Gastrocnemius medialis (tissue), 4 donors: Measurements from ENCODE around the gene EWSR1. TPM values are rescaled to one million over a fixed set of nuclear protein-coding genes. Genes with fewer than 3 reads are reported as not detected.

Experiments
- ATAC-seq, 2 donors: fragments of 150-250 bp; one replicate each; pipeline ENCODE4 v1.9.1; 2016
- DNase-seq, 2 donors: peaks; one replicate each; pipeline ENCODE4 v3.0.0-alpha.2; 2019
- H3K27ac ChIP-seq, 4 donors: fragments of 200-600 bp; sonication (generic); 1 replicate in 1 of 4; 2 replicates in 3 of 4; pipeline ENCODE4 v1.5.1; 2016 to 2018; ENCODE audit warnings: mild to moderate bottlenecking in 2 of 4, moderate library complexity in 1 of 4
- H3K27me3 ChIP-seq, 3 donors: fragments of 200-600 bp; sonication (generic) in 2 of 3; 1 replicate in 1 of 3; 2 replicates in 2 of 3; pipeline versions ENCODE4 v1.5.1 to v1.6.0; 2016 to 2019; ENCODE audit warnings: mild to moderate bottlenecking in 1 of 3, moderate library complexity in 1 of 3
- H3K36me3 ChIP-seq, 2 donors: fragments of 200-600 bp; sonication (generic) in 1 of 2; one replicate each; pipeline ENCODE4 v1.5.1; 2017 to 2018
- H3K4me1 ChIP-seq, 2 donors: fragments of 200-600 bp; sonication (generic) in 1 of 2; one replicate each; pipeline ENCODE4 v1.5.1; 2016 to 2017; ENCODE audit warnings: mild to moderate bottlenecking in 2 of 2
- H3K4me3 ChIP-seq, 4 donors: fragments of 200-600 bp; sonication (generic) in 3 of 4; 1 replicate in 1 of 4; 2 replicates in 3 of 4; pipeline ENCODE4 v1.5.1; 2016 to 2019; ENCODE audit warnings: mild to moderate bottlenecking in 2 of 4
- H3K9me3 ChIP-seq, 3 donors: fragments of 200-600 bp; sonication (generic) in 2 of 3; 1 replicate in 1 of 3; 2 replicates in 2 of 3; pipeline ENCODE4 v1.5.1; 2016 to 2019
- CTCF ChIP-seq, 5 experiments: fragments of 450-650 bp in 3 of 5; fragments of 200-600 bp in 2 of 5; sonication (generic) in 2 of 5; IDR thresholded peaks in 4 of 5; conservative IDR thresholded peaks in 1 of 5; 1 replicate in 4 of 5; 2 replicates in 1 of 5; pipeline ENCODE4 v1.5.1; 2016 to 2019; ENCODE audit warnings: antibody characterized with exemption in 5 of 5, mild to moderate bottlenecking in 3 of 5, moderate library complexity in 3 of 5
- POLR2A ChIP-seq, 2 donors: fragments of 450-650 bp; IDR thresholded peaks; one replicate each; pipeline ENCODE4 v1.6.1; 2017; ENCODE audit warnings: antibody characterized with exemption in 2 of 2, mild to moderate bottlenecking in 2 of 2, moderate library complexity in 2 of 2
- in situ Hi-C, 4 donors: fragments of 200-750 bp; cut with MboI; loops; one replicate each; pipeline versions ENCODE4 v1.15.0 to v1.8.0; 2017; ENCODE audit warnings: low sequenced_read_pairs in 4 of 4
- intact Hi-C: fragments of 100-400 bp; cut with DNase I; formaldehyde crosslinking; loops from one replicate; pipeline ENCODE4 v1.15.1; 2023; ENCODE audit warnings: low total_unique reads
- total RNA-seq, 4 donors: library from RNA; depleted of rRNA; stranded (reverse); fragments of >200 nt; gene quantifications; one replicate each; pipeline versions ENCODE4 v1.1.0 to v1.2.3, GENCODE V29; 2016

Gene EWSR1
- total RNA-seq, 4 donors from 2014 or later, result 192 to 269 (median 202) TPM

GRCh38 chr22:29268511-29269229, 602 bp downstream of the EWSR1 start:
- intact Hi-C loops, result loop anchor here (1.0 to 5.0 kb wide), 5 partner anchors 38 to 1346 kb away; partner anchors contain the start of genes GAS2L1, KREMEN1 and NF2
- Histone ChIP-seq H3K4me3 (peak overlapping the region; percentile 83 to 97 (median 94)), H3K27ac (peak overlapping the region; percentile 97 to 100 (median 98)), H3K36me3 (peaks cover 0 to 24% of the 10 kb centered on the region in 2 donors), H3K27me3 (no peaks in the 10 kb centered on the region), H3K9me3 (no peaks in the 10 kb centered on the region), H3K4me1 (peaks cover 54 to 62% of the 10 kb centered on the region in 2 donors)
- TF ChIP-seq POLR2A (IDR thresholded peaks at IDR 0.05) (peak; percentile 1 to 10), CTCF (IDR thresholded peaks at IDR 0.05 in 4 of 5, conservative IDR thresholded peaks at IDR 0.05 in 1 of 5) (no peak)
- in situ Hi-C loops, result no loop called here
- peak; percentile 55 to 59 for ATAC-seq
- peak in 1 of 2 donors; percentile 59 for DNase-seq

- in situ Hi-C loops (no loop called here), intact Hi-C loops (loop anchor here (2.0 to 5.0 kb wide), 4 partner anchors 197 to 1347 kb away; partner anchors contain the start of genes KREMEN1 and NF2)
- Histone ChIP-seq H3K4me1 (peaks cover 59 to 64% of the 10 kb centered on the region in 2 donors), H3K27ac (peak overlapping the region; percentile 97 to 100 (median 98)), H3K27me3 (no peaks in the 10 kb centered on the region), H3K9me3 (no peaks in the 10 kb centered on the region), H3K36me3 (peaks cover 0 to 29% of the 10 kb centered on the region in 2 donors), H3K4me3 (peak overlapping the region; percentile 83 to 97 (median 94))
- no peak for TF ChIP-seq CTCF (IDR thresholded peaks at IDR 0.05 in 4 of 5, conservative IDR thresholded peaks at IDR 0.05 in 1 of 5)
- no peak for TF ChIP-seq POLR2A (IDR thresholded peaks at IDR 0.05)
- DNase-seq, result no peak
- no peak for ATAC-seq
These were observed 1.1 kb downstream of the EWSR1 start for GRCh38 chr22:29269230-29269604.

- in situ Hi-C loops (no loop called here), intact Hi-C loops (loop anchor here (2.0 to 5.0 kb wide), 4 partner anchors 198 to 1348 kb away; partner anchors contain the start of genes KREMEN1 and NF2)
- Histone ChIP-seq H3K27me3 (no peaks in the 10 kb centered on the region), H3K4me3 (peak overlapping the region; percentile 83 to 97 (median 94)), H3K9me3 (no peaks in the 10 kb centered on the region), H3K4me1 (peaks cover 66 to 69% of the 10 kb centered on the region in 2 donors), H3K36me3 (peaks cover 0 to 36% of the 10 kb centered on the region in 2 donors), H3K27ac (peak overlapping the region; percentile 97 to 100 (median 98))
- ATAC-seq, result no peak
- no peak for DNase-seq
- TF ChIP-seq CTCF (IDR thresholded peaks at IDR 0.05 in 4 of 5, conservative IDR thresholded peaks at IDR 0.05 in 1 of 5), result no peak
- TF ChIP-seq POLR2A (IDR thresholded peaks at IDR 0.05), result no peak
These were observed 1.8 kb downstream of the EWSR1 start for GRCh38 chr22:29269731-29270474.

- DNase-seq (no peak), ATAC-seq (no peak)
- H3K4me1 ChIP-seq, result peaks cover 74 to 77% of the 10 kb centered on the region in 2 donors
- in situ Hi-C loops, result no loop called here
- H3K36me3 ChIP-seq, result peaks cover 0 to 35% of the 10 kb centered on the region in 2 donors
- no peak for TF ChIP-seq CTCF (IDR thresholded peaks at IDR 0.05 in 4 of 5, conservative IDR thresholded peaks at IDR 0.05 in 1 of 5)
- TF ChIP-seq POLR2A (IDR thresholded peaks at IDR 0.05), result no peak
- H3K27ac ChIP-seq, result peak overlapping the region; percentile 97 to 100 (median 98)
- no peaks in the 10 kb centered on the region for H3K27me3 ChIP-seq
- H3K4me3 ChIP-seq, result peak overlapping the region; percentile 83 to 97 (median 94)
- H3K9me3 ChIP-seq, result no peaks in the 10 kb centered on the region
- intact Hi-C loops, result no loop called here
These were observed 2.6 kb downstream of the EWSR1 start for GRCh38 chr22:29270475-29271271.
